ENCODE measurements around the gene HOXA3. TPM values are rescaled to one million over a fixed set of nuclear protein-coding genes. Genes with fewer than 3 reads are reported as not detected.

HOXA3 gene
- total RNA-seq, 1 donor from 2014 or later = not detected

GRCh38 chr7:27068259-27068658 is 84.1 kb downstream of the HOXA3 start:
- H3K36me3 Mint-ChIP-seq = no peaks in the 10 kb centered on the region
- no peaks in the 10 kb centered on the region for H3K36me3 ChIP-seq
- no peaks in the 10 kb centered on the region for H3F3A ChIP-seq (ENCODE audit: low read depth)
- H3K9ac ChIP-seq = no peak overlapping the region
- no peak overlapping the region for H2AFZ ChIP-seq (replicated peaks)
- H3K79me2 ChIP-seq (ENCODE audit: low read depth) = no peaks in the 10 kb centered on the region
- no peaks in the 10 kb centered on the region for H3K4me1 ChIP-seq
- no peak overlapping the region for H3K27ac ChIP-seq
- no peak overlapping the region for H3K4me3 ChIP-seq
- no peaks in the 10 kb centered on the region for H3K9me3 Mint-ChIP-seq
- no peaks in the 10 kb centered on the region for H4K20me1 ChIP-seq (ENCODE audit: low read depth)
- peaks cover 2% of the 10 kb centered on the region for H3K27me3 Mint-ChIP-seq (ENCODE audit: insufficient read depth, low read depth)
- TF ChIP-seq CTCF (IDR thresholded peaks at IDR 0.05) = no peak
- no peak for TF ChIP-seq EZH2 (IDR thresholded peaks at IDR 0.05)
- TF ChIP-seq EZH2phosphoT487 (IDR thresholded peaks at IDR 0.05) = no peak
- no peak overlapping the region for H3K27ac Mint-ChIP-seq
- no peaks in the 10 kb centered on the region for H3K27me3 ChIP-seq
- H3K9me3 ChIP-seq (ENCODE audit: low read depth) = no peaks in the 10 kb centered on the region
- no peak overlapping the region for H3K4me3 Mint-ChIP-seq
- DNase-seq (ENCODE audit: low spot score) = no peak
- H3K4me2 ChIP-seq = no peak overlapping the region
- H3K4me1 Mint-ChIP-seq = peaks cover 8% of the 10 kb centered on the region

- H3K27me3 Mint-ChIP-seq (ENCODE audit: insufficient read depth, low read depth) = peaks cover 2% of the 10 kb centered on the region
- no peak overlapping the region for H3K27ac Mint-ChIP-seq
- TF ChIP-seq CTCF (IDR thresholded peaks at IDR 0.05) (no peak), EZH2 (IDR thresholded peaks at IDR 0.05) (no peak), EZH2phosphoT487 (IDR thresholded peaks at IDR 0.05) (no peak)
- H3K36me3 Mint-ChIP-seq = no peaks in the 10 kb centered on the region
- no peaks in the 10 kb centered on the region for H3F3A ChIP-seq (ENCODE audit: low read depth)
- H3K4me1 ChIP-seq = no peaks in the 10 kb centered on the region
- H4K20me1 ChIP-seq (ENCODE audit: low read depth) = no peaks in the 10 kb centered on the region
- no peak overlapping the region for H3K9ac ChIP-seq
- H3K9me3 ChIP-seq (ENCODE audit: low read depth) = no peaks in the 10 kb centered on the region
- no peak overlapping the region for H3K4me3 Mint-ChIP-seq
- no peak for DNase-seq (ENCODE audit: low spot score)
- H3K4me2 ChIP-seq = no peak overlapping the region
- H3K4me3 ChIP-seq = no peak overlapping the region
- no peaks in the 10 kb centered on the region for H3K79me2 ChIP-seq (ENCODE audit: low read depth)
- no peaks in the 10 kb centered on the region for H3K36me3 ChIP-seq
- no peak overlapping the region for H3K27ac ChIP-seq
- no peaks in the 10 kb centered on the region for H3K9me3 Mint-ChIP-seq
- H3K27me3 ChIP-seq = no peaks in the 10 kb centered on the region
- H2AFZ ChIP-seq (replicated peaks) = no peak overlapping the region
- no peaks in the 10 kb centered on the region for H3K4me1 Mint-ChIP-seq
These were observed 86.2 kb downstream of the HOXA3 start for GRCh38 chr7:27066148-27066547.

- H4K20me1 ChIP-seq (ENCODE audit: low read depth) = no peaks in the 10 kb centered on the region
- no peak overlapping the region for H2AFZ ChIP-seq (replicated peaks)
- no peak for TF ChIP-seq CTCF (IDR thresholded peaks at IDR 0.05)
- TF ChIP-seq EZH2 (IDR thresholded peaks at IDR 0.05) = no peak
- no peak for TF ChIP-seq EZH2phosphoT487 (IDR thresholded peaks at IDR 0.05)
- H3K27me3 ChIP-seq = no peaks in the 10 kb centered on the region
- DNase-seq (ENCODE audit: low spot score) = no peak
- H3K27ac ChIP-seq = no peak overlapping the region
- no peak overlapping the region for H3K27ac Mint-ChIP-seq
- no peaks in the 10 kb centered on the region for H3K9me3 ChIP-seq (ENCODE audit: low read depth)
- no peak overlapping the region for H3K4me3 ChIP-seq
- no peaks in the 10 kb centered on the region for H3K36me3 ChIP-seq
- H3K4me1 Mint-ChIP-seq = no peaks in the 10 kb centered on the region
- H3K79me2 ChIP-seq (ENCODE audit: low read depth) = no peaks in the 10 kb centered on the region
- H3K4me1 ChIP-seq = no peaks in the 10 kb centered on the region
- no peak overlapping the region for H3K4me2 ChIP-seq
- no peak overlapping the region for H3K9ac ChIP-seq
- no peaks in the 10 kb centered on the region for H3K9me3 Mint-ChIP-seq
- H3F3A ChIP-seq (ENCODE audit: low read depth) = no peaks in the 10 kb centered on the region
- H3K36me3 Mint-ChIP-seq = no peaks in the 10 kb centered on the region
- no peak overlapping the region for H3K4me3 Mint-ChIP-seq
- H3K27me3 Mint-ChIP-seq (ENCODE audit: insufficient read depth, low read depth) = peaks cover 2% of the 10 kb centered on the region
These were observed 86.7 kb downstream of the HOXA3 start for GRCh38 chr7:27065709-27066108.

Data from neural progenitor cell (in vitro differentiated cells).